Activated naive CD4-positive, alpha-beta T cell treated with anti-CD3 and anti-CD28 coated beads, Interleukin-2, amount 50 U/mL, for 72 hours (primary cell): ENCODE data around the gene POU2AF3. TPM values are rescaled to one million over a fixed set of nuclear protein-coding genes. Genes with fewer than 3 reads are reported as not detected.

Experiments
- ATAC-seq, 2 donors: fragments of 150-1000 bp; cut with Tn5 transposase; 2 replicates each; pipeline ENCODE4 v1.10.0; 2021; ENCODE audit warnings: mild to moderate bottlenecking in 2 of 2, moderate library complexity in 2 of 2
- DNase-seq, 2 donors: peaks; one replicate each; pipeline ENCODE4 v3.0.0; 2021 to 2022; ENCODE audit warnings: low spot score in 2 of 2
- H3K27ac Mint-ChIP-seq, 2 donors: one replicate each; pipeline ENCODE4 v1.8.0; 2022; ENCODE audit warnings: mild to moderate bottlenecking in 2 of 2, mixed read lengths in 2 of 2
- H3K36me3 Mint-ChIP-seq, 2 donors: one replicate each; pipeline ENCODE4 v1.8.0; 2022; ENCODE audit warnings: mixed read lengths in 2 of 2
- H3K9me3 Mint-ChIP-seq, 2 donors: one replicate each; pipeline ENCODE4 v1.8.0; 2022; ENCODE audit warnings: mixed read lengths in 2 of 2
- total RNA-seq, 2 donors: library from RNA; stranded (reverse); gene quantifications; one replicate each; pipeline ENCODE4 v1.2.3, GENCODE V29; 2022

POU2AF3 gene
- total RNA-seq, 2 donors from 2014 or later = not detected

- ATAC-seq (no peak), DNase-seq (no peak)
- H3K9me3 Mint-ChIP-seq = peaks cover 5 to 10% of the 10 kb centered on the region in 2 donors
- H3K36me3 Mint-ChIP-seq = peaks cover 7 to 11% of the 10 kb centered on the region in 2 donors
- H3K27ac Mint-ChIP-seq = no peak overlapping the region
Observed at GRCh38 chr11:111336062-111336461, 37.7 kb downstream of the POU2AF3 start.

- peaks cover 5 to 10% of the 10 kb centered on the region in 2 donors for H3K9me3 Mint-ChIP-seq
- DNase-seq (no peak), ATAC-seq (no peak)
- peaks cover 7 to 11% of the 10 kb centered on the region in 2 donors for H3K36me3 Mint-ChIP-seq
- no peak overlapping the region for H3K27ac Mint-ChIP-seq
Observed at GRCh38 chr11:111336582-111337256, 38.4 kb downstream of the POU2AF3 start.

DNA sequence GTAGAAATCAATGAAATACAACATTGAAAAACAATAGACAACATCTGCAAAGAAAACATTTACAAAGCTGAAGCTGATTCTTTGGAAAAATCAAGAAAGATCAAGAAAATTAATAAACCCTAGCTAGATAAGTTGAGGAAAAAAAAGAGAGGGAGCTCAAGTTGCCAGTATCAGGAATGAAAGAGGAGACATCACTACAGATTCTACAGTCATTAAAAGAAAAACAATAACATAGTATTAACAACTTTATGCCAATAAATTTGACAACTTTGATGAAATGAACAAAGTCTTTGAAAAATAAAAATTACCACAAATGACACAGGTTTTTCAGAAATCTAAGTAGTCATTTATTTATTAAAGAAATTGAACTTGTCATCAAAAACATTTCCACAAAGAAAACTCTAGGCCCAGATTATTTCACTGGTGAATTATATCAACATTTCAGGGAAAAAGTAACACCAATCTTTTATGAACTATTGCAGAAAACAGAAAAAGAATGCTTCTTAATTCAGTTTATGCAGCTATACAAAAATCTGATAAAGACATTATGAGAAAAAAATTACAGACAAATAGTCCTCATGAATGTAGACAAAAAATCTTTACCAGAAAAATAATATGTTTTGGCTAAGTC, 41.5 kb downstream of the POU2AF3 start:
- H3K9me3 Mint-ChIP-seq = peaks cover 5 to 10% of the 10 kb centered on the region in 2 donors
- DNase-seq = no peak
- peaks cover 7 to 11% of the 10 kb centered on the region in 2 donors for H3K36me3 Mint-ChIP-seq
- ATAC-seq = no peak
- no peak overlapping the region for H3K27ac Mint-ChIP-seq

GRCh38 chr11:111342329-111342728, 44.0 kb downstream of the POU2AF3 start:
- DNase-seq (no peak), ATAC-seq (no peak)

DNA sequence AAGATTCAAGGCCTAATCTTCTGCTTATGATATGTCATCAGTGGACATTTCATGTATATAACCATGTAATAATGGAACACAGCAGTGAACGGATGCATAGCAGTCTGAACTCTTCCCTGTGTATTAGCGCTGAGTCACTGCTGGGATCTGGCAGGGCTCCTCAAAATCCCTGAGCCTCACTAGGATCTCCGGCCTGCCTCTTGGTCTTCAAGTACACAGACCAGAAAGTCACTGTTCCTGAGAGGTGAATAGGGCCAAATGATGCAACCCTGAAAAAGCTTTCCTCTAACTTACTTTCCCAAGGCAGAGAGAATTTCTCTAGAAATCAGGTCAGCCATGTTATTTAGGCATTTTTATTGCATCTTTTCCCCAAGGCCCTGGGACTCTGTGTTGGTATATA, 45.7 kb downstream of the POU2AF3 start:
- H3K36me3 Mint-ChIP-seq = peaks cover 7 to 11% of the 10 kb centered on the region in 2 donors
- ATAC-seq (peak in 1 of 2 donors; percentile 16), DNase-seq (no peak)
- H3K27ac Mint-ChIP-seq = no peak overlapping the region
- peaks cover 5 to 10% of the 10 kb centered on the region in 2 donors for H3K9me3 Mint-ChIP-seq

More at GRCh38 chr11:111342329-111342728, 44.0 kb downstream of the POU2AF3 start:
- Mint-ChIP-seq H3K36me3 (peaks cover 7 to 11% of the 10 kb centered on the region in 2 donors), H3K27ac (no peak overlapping the region), H3K9me3 (peaks cover 5 to 10% of the 10 kb centered on the region in 2 donors)

DNA sequence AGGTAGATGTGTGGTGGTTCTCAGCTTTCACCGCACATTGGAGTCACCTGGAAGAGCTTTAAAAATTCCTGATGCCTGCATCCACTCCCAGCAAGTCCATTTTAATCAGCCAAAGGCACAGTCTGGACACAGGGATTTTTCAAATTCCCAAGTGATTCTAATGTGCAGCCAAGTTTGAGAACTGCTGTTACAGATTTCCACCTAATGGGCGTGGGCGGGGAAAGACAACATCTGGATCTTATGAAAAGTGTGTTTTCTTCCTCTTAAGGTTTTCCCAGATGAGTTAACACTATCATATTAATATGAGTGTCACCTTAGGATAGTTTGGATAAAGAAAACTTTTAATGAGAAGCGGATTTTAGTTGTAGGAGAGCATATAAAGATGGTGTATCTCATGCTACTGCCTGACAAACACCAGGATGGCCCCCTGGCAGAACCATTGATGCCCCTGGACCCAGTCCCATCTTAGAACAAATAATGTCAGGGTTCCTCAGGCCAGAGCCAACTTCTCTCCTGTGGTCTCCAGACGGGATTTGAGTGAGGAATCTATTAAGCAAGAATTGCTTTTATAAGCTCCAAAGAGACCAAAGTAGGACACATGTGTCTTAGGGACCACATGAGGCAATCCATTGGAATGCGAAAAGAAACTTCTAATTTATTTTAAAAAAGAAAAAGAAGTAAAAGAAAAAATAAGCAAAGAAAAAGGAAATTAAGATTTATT, 48.8 kb downstream of the POU2AF3 start:
- H3K27ac Mint-ChIP-seq = no peak overlapping the region
- ATAC-seq (no peak), DNase-seq (no peak)
- no peaks in the 10 kb centered on the region for H3K9me3 Mint-ChIP-seq
- H3K36me3 Mint-ChIP-seq = no peaks in the 10 kb centered on the region

GRCh38 chr11:111347723-111348115, 49.4 kb downstream of the POU2AF3 start:
- no peak for DNase-seq
- ATAC-seq = no peak
- Mint-ChIP-seq H3K36me3 (no peaks in the 10 kb centered on the region), H3K9me3 (no peaks in the 10 kb centered on the region), H3K27ac (no peak overlapping the region)

DNA sequence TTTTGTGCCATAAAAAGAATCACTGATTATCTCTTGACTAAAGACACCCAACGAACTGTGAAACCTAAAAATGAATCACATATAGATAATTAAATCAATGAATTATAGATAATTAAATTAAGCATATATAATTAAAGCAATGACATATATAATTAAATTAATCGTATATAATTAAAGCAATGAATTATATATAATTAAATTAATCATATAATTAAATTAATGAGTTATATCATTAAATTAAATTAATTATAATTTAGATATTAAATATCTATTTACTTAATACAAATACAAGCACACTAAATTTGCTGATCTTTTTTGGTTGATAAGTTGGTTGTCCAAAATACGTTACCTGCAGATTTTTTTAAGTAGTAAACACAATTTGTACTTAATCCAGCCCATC, 49.8 kb downstream of the POU2AF3 start:
- Mint-ChIP-seq H3K27ac (no peak overlapping the region), H3K9me3 (no peaks in the 10 kb centered on the region), H3K36me3 (no peaks in the 10 kb centered on the region)
- no peak for ATAC-seq
- DNase-seq = no peak

- H3K36me3 Mint-ChIP-seq = no peaks in the 10 kb centered on the region
- no peaks in the 10 kb centered on the region for H3K9me3 Mint-ChIP-seq
- ATAC-seq (no peak), DNase-seq (no peak)
- H3K27ac Mint-ChIP-seq = no peak overlapping the region
Observed at GRCh38 chr11:111349191-111349695, 50.9 kb downstream of the POU2AF3 start.

DNA sequence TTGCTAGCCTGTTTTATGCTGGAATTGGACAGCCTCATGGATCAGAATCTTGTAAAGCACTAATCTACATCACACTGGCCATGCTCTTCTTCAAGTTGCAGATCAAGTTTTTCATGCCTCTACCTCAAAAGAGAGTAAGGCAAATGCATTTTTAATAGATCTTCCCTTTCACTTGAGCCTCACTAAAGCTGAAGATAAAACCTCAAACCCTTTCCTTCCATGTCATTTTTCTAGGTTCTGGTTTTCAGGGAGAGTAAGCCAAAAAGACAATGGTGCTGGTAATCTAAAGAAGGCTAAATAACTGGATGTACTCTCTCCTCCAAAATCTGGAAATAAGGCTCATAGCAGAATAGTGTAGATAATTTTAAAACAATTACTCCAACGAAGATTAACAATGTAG, 52.5 kb downstream of the POU2AF3 start:
- no peak overlapping the region for H3K27ac Mint-ChIP-seq
- H3K36me3 Mint-ChIP-seq = no peaks in the 10 kb centered on the region
- DNase-seq = no peak
- ATAC-seq = no peak
- no peaks in the 10 kb centered on the region for H3K9me3 Mint-ChIP-seq

DNA sequence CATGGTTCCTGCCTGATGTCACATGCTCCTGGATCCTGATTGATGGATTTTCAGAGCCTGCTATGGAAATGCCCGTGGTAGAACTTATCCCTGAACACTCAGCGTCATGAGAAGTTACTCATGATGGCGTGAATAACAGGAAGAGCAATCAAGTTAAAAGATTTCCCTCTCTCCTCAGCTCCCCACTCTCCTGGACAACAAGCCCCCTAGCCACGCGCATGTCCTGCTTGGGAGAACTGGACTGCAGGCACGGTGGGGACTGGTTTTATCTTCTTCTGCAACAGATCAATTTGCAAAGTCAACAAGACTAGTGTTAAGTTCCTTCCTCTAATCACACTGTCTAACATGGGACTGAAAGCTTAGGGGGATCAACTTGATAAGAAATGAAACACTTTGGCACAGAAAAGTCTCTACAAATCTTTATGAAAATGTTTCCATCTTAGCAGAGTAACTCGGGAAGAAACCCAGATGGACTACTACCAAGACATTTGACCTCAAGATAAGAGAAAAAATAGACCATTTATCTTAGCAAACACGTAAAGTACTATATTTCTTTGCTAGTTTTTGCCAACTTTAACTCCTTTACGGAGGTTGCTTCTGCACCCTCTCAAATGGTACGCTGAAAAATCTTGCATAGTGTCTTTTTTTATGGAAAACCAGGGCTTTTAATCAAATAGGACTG, 53.2 kb downstream of the POU2AF3 start:
- no peak overlapping the region for H3K27ac Mint-ChIP-seq
- H3K36me3 Mint-ChIP-seq = no peaks in the 10 kb centered on the region
- DNase-seq = no peak
- ATAC-seq = no peak
- no peaks in the 10 kb centered on the region for H3K9me3 Mint-ChIP-seq

DNA sequence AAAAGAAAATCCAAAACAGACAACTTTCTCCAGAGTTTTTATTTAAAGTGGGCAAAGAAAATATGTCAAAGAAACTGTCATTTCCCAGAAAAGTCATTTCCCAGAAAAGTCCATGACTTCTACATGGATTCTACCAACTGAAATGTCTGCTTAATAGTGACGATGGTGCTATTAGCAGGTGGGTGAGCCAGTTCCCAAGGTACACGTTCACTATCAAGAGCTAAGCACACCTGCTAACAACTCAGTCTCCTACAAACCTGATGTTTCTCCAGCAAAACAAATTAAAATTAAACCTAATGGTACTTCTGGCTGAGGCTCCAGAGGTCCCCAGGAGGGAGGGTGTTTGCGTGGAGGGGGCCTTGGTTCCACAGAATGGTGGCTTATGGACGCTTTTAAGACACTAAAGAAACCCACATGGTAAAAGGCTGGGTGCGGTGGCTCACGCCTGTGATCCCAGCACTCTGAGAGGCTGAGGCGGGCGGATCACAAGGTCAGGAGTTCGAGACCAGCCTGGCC, 53.9 kb downstream of the POU2AF3 start:
- Mint-ChIP-seq H3K27ac (no peak overlapping the region), H3K9me3 (no peaks in the 10 kb centered on the region)
- no peak for ATAC-seq

GRCh38 chr11:111352935-111353710, 54.8 kb downstream of the POU2AF3 start:
- H3K36me3 Mint-ChIP-seq = no peaks in the 10 kb centered on the region
- H3K27ac Mint-ChIP-seq = peak overlapping the region in 1 of 2 donors; percentile 55
- no peaks in the 10 kb centered on the region for H3K9me3 Mint-ChIP-seq
- ATAC-seq (no peak), DNase-seq (no peak)

More for the DNA sequence above, 53.9 kb downstream of the POU2AF3 start:
- no peak for DNase-seq
- no peaks in the 10 kb centered on the region for H3K36me3 Mint-ChIP-seq

- ATAC-seq = no peak
- no peak for DNase-seq
- Mint-ChIP-seq H3K36me3 (no peaks in the 10 kb centered on the region), H3K9me3 (no peaks in the 10 kb centered on the region), H3K27ac (no peak overlapping the region)
Observed at GRCh38 chr11:111353776-111354600, 55.6 kb downstream of the POU2AF3 start.

DNA sequence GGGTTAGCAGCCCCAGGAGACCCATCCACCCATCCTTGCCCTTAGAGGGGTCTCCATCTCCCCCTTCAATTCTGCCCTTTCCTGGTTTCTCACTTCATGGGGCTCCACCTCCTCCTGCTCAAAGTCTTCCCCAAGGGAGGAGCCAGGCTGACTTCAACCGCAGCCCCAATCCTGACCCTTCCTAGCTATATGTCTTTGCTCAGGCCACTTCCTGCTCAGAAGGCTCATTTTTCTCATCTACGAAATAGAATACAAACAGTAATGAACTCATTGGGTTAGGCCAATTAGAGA, 56.2 kb downstream of the POU2AF3 start:
- DNase-seq = no peak
- H3K9me3 Mint-ChIP-seq = no peaks in the 10 kb centered on the region
- no peaks in the 10 kb centered on the region for H3K36me3 Mint-ChIP-seq
- ATAC-seq = no peak
- peak overlapping the region in 1 of 2 donors; percentile 90 for H3K27ac Mint-ChIP-seq
